ENCODE results near the gene PHACTR2.

The PHACTR2 gene

GRCh38 chr6:143772116-143773086 lies 94.6 kb downstream of the PHACTR2 start:
- no peak for TF ChIP-seq CTCF (conservative IDR thresholded peaks at IDR 0.05; ENCODE audit: low read depth, low read length)
- no peak for DNase-seq (ENCODE audit: low read depth)
- no peak overlapping the region for H3K4me3 ChIP-seq (ENCODE audit: low read length)

- no peak overlapping the region for H3K4me3 ChIP-seq (ENCODE audit: low read length)
- TF ChIP-seq CTCF (conservative IDR thresholded peaks at IDR 0.05; ENCODE audit: low read depth, low read length): no peak
- DNase-seq (ENCODE audit: low read depth): no peak
Observed at GRCh38 chr6:143773506-143774150, 95.9 kb downstream of the PHACTR2 start.

- TF ChIP-seq CTCF (conservative IDR thresholded peaks at IDR 0.05; ENCODE audit: low read depth, low read length): no peak
- H3K4me3 ChIP-seq (ENCODE audit: low read length): no peak overlapping the region
- no peak for DNase-seq (ENCODE audit: low read depth)
Observed at GRCh38 chr6:143774347-143774746, 96.6 kb downstream of the PHACTR2 start.

GRCh38 chr6:143775336-143775735 lies 97.6 kb downstream of the PHACTR2 start:
- no peak overlapping the region for H3K4me3 ChIP-seq (ENCODE audit: low read length)
- TF ChIP-seq CTCF (conservative IDR thresholded peaks at IDR 0.05; ENCODE audit: low read depth, low read length): no peak
- DNase-seq (ENCODE audit: low read depth): no peak

- no peak overlapping the region for H3K4me3 ChIP-seq (ENCODE audit: low read length)
- TF ChIP-seq CTCF (conservative IDR thresholded peaks at IDR 0.05; ENCODE audit: low read depth, low read length): no peak
- DNase-seq (ENCODE audit: low read depth): no peak
Observed at GRCh38 chr6:143778926-143779325, 101.2 kb downstream of the PHACTR2 start.

- TF ChIP-seq CTCF (conservative IDR thresholded peaks at IDR 0.05; ENCODE audit: low read depth, low read length): no peak
- DNase-seq (ENCODE audit: low read depth): no peak
- no peak overlapping the region for H3K4me3 ChIP-seq (ENCODE audit: low read length)
Observed at GRCh38 chr6:143782481-143782880, 104.7 kb downstream of the PHACTR2 start.
